Endothelial cell of umbilical vein (primary cell): ENCODE results near the gene FLRT2. TPM values are rescaled to one million over a fixed set of nuclear protein-coding genes. Genes with fewer than 3 reads are reported as not detected.

Experiments used
- BruUV-seq: library from RNA; stranded (reverse); fragments of 400-500 nt; replicated peaks from 2 replicates; lab custom pipeline; 2021; lab: Mats Ljungman, UMichigan
- CTCF ChIA-PET: fragments of 300-600, 350-600 bp; sonication (Branson Sonifier 250); formaldehyde crosslinking; loops from one replicate; lab custom pipeline; 2021; ENCODE audit warnings: antibody characterized with exemption, inconsistent platforms; lab: Charles Lee
- POLR2A ChIA-PET: fragments of 300-600, 350-600 bp; sonication (Branson Sonifier 250); formaldehyde crosslinking; loops from one replicate; lab custom pipeline; 2021; ENCODE audit warnings: antibody characterized with exemption, inconsistent platforms; lab: Charles Lee
- DNase-seq: peaks from one replicate; pipeline ENCODE4 v3.0.0-alpha.2; 2011; ENCODE audit warnings: low read depth, low spot score
- FAIRE-seq: peaks from 2 replicates; lab custom pipeline; 2011; peaks lifted over from hg19 to GRCh38; lab: Jason Lieb, UNC
- H2AFZ ChIP-seq: 2 replicates; pipeline ENCODE4 v1.6.0; 2012; ENCODE audit warnings: low read depth, low read length, control low read depth, inconsistent platforms
- H3K27ac ChIP-seq: 2 replicates; pipeline ENCODE4 v1.5.1; 2011; ENCODE audit warnings: low read depth, mild to moderate bottlenecking, control low read depth, low read length, moderate library complexity; ENCODE audit not compliant: insufficient read depth
- H3K27me3 ChIP-seq, 2 experiments: 2 replicates each; pipeline versions ENCODE4 v1.6.0 to v1.6.1; 2011; ENCODE audit warnings: low read length in 2 of 2, mixed read lengths in 1 of 2; ENCODE audit not compliant: control insufficient read depth in 2 of 2, insufficient read depth in 2 of 2
- H3K36me3 ChIP-seq, 2 experiments: 2 replicates in 1 of 2; 3 replicates in 1 of 2; pipeline ENCODE4 v1.5.1; 2011; ENCODE audit warnings: low read length in 2 of 2, mild to moderate bottlenecking in 1 of 2, moderate library complexity in 1 of 2; ENCODE audit not compliant: control insufficient read depth in 2 of 2, insufficient read depth in 2 of 2; ENCODE audit errors: extremely low read depth in 1 of 2
- H3K4me1 ChIP-seq: 3 replicates; pipeline ENCODE4 v1.5.1; 2011; ENCODE audit warnings: mild to moderate bottlenecking, low read length; ENCODE audit not compliant: control insufficient read depth, insufficient read depth; ENCODE audit errors: extremely low read depth
- H3K4me2 ChIP-seq: 2 replicates; pipeline ENCODE4 v1.6.1; 2011; ENCODE audit warnings: low read length, control low read depth, mixed read lengths; ENCODE audit not compliant: insufficient read depth
- H3K4me3 ChIP-seq, 3 experiments: fragments of 200-600 bp in 1 of 3; sonication (generic), shearing (Covaris generic) in 1 of 3; replicated peaks in 1 of 3; 2 replicates each; pipeline ENCODE4 v1.5.1; 2011 to 2016; ENCODE audit warnings: control low read depth in 3 of 3, low read length in 3 of 3, mild to moderate bottlenecking in 2 of 3, inconsistent platforms in 1 of 3, low read depth in 1 of 3, moderate library complexity in 1 of 3; ENCODE audit not compliant: insufficient read depth in 1 of 3
- H3K79me2 ChIP-seq: 2 replicates; pipeline ENCODE4 v1.6.0; 2012; ENCODE audit warnings: low read length, inconsistent platforms; ENCODE audit not compliant: control insufficient read depth, insufficient read depth
- H3K9ac ChIP-seq: replicated peaks from 2 replicates; pipeline ENCODE3; 2011; ENCODE audit warnings: low read length, control low read depth; ENCODE audit not compliant: insufficient read depth; ENCODE audit errors: extremely low read depth
- H3K9me1 ChIP-seq: replicated peaks from 3 replicates; pipeline ENCODE4 v1.6.0; 2011; ENCODE audit warnings: mild to moderate bottlenecking, low read length; ENCODE audit not compliant: control insufficient read depth, insufficient read depth; ENCODE audit errors: extremely low read depth
- H3K9me3 ChIP-seq: replicated peaks from 2 replicates; pipeline ENCODE4 v1.5.1; 2012; ENCODE audit warnings: low read length, inconsistent platforms; ENCODE audit not compliant: control insufficient read depth, insufficient read depth
- H4K20me1 ChIP-seq: replicated peaks from 2 replicates; pipeline ENCODE3; 2011; ENCODE audit warnings: mild to moderate bottlenecking, low read length; ENCODE audit not compliant: control insufficient read depth, insufficient read depth; ENCODE audit errors: extremely low read depth
- EZH2 ChIP-seq: IDR thresholded peaks from 2 replicates; pipeline ENCODE4 v1.6.1; 2012; ENCODE audit warnings: borderline replicate concordance, low read depth, mild to moderate bottlenecking, moderate library complexity, low read length, inconsistent platforms; ENCODE audit not compliant: severe bottlenecking
- GATA2 ChIP-seq: IDR thresholded peaks from 2 replicates; pipeline ENCODE4 v1.7.0; 2011; ENCODE audit warnings: low read depth, mild to moderate bottlenecking, moderate library complexity, mixed read lengths, low read length; ENCODE audit not compliant: insufficient read length, insufficient read depth
- JUN ChIP-seq: IDR thresholded peaks from 2 replicates; pipeline ENCODE4 v1.6.1; 2011; ENCODE audit warnings: borderline replicate concordance, low read depth; ENCODE audit not compliant: insufficient read length, insufficient read depth
- MYC ChIP-seq: IDR thresholded peaks from one replicate; pipeline ENCODE4 v1.6.1; 2011; ENCODE audit warnings: mild to moderate bottlenecking, low read depth, low read length
- POLR2A ChIP-seq: IDR thresholded peaks from 2 replicates; pipeline ENCODE4 v1.6.1; 2012; ENCODE audit warnings: low read depth, mild to moderate bottlenecking, control low read depth, low read length
- dilution Hi-C: fragments of 300-500 bp; cut with MboI; formaldehyde crosslinking; loops from one replicate; pipeline ENCODE4 v1.15.0; 2019; ENCODE audit warnings: low sequenced_read_pairs; ENCODE audit not compliant: extremely low pct_ligation_motif_present
- intact Hi-C: fragments of 100-400 bp; cut with micrococcal nuclease; formaldehyde crosslinking; loops from one replicate; pipeline ENCODE4 v1.10.0; 2022
- polyA plus RNA-seq, 4 experiments: library from polyadenylated mRNA; depleted of rRNA in 3 of 4; stranded (reverse) in 3 of 4; unstranded in 1 of 4; fragments of >200 nt; gene quantifications; 2 replicates each; pipeline versions ENCODE4 v1.2.1 to v1.2.3, GENCODE V29; 2011 to 2012; ENCODE audit warnings: missing spikeins in 1 of 4
- total RNA-seq: library from RNA; stranded (reverse); gene quantifications from 2 replicates; pipeline ENCODE4 v1.2.3, GENCODE V29; 2021
- TF ChIP-seq, protein P1 (sequence below): IDR thresholded peaks from 2 replicates; pipeline ENCODE4 v1.6.1; 2011; ENCODE audit not compliant: insufficient read depth, insufficient read length

FLRT2 gene
- total and polyA plus RNA-seq, 2 donors (not counting 3 experiments of a cell fraction or from before 2014, with no cell fraction given): 202 to 229 TPM

DNA sequence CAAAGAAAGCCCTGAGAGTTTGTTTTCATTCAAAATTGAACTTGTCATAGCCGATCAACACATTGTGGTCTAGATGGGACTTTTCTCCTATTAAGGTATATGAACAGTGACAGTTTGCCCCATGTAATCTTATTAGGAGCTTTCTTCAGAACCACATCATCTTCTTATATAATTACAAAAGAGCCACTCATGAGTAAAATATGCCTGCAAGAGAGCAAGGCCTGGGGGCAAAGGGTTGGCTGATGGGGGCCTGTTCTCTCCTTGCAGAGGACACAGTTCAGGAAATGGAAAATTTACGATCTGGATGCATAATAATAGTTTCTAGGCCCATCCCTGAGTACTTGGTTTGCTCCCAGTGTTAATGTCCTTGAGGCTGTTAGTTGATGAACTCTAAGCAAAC lies 87.8 kb downstream of the FLRT2 start:
- DNase-seq (no peak), FAIRE-seq (no peak)
- CTCF ChIA-PET: no interaction called here
- Histone ChIP-seq H2AFZ (no peak overlapping the region), H3K4me2 (no peak overlapping the region), H3K27ac (no peak overlapping the region), H3K4me3 (no peak overlapping the region), H3K79me2 (no peaks in the 10 kb centered on the region), H3K9me1 (peaks cover 2% of the 10 kb centered on the region), H3K9me3 (no peaks in the 10 kb centered on the region), H3K27me3 (no peaks in the 10 kb centered on the region), H3K36me3 (peaks cover 11 to 27% of the 10 kb centered on the region in 2 experiments), H3K9ac (no peak overlapping the region), H3K4me1 (no peaks in the 10 kb centered on the region), H4K20me1 (peaks cover 13% of the 10 kb centered on the region)
- TF ChIP-seq POLR2A (no peak), GATA2 (no peak), EZH2 (no peak), MYC (no peak)
- no TSS peak for BruUV-seq
- intact Hi-C loops (no loop called here), dilution Hi-C loops (no loop called here)
- POLR2A ChIA-PET: no interaction called here

DNA sequence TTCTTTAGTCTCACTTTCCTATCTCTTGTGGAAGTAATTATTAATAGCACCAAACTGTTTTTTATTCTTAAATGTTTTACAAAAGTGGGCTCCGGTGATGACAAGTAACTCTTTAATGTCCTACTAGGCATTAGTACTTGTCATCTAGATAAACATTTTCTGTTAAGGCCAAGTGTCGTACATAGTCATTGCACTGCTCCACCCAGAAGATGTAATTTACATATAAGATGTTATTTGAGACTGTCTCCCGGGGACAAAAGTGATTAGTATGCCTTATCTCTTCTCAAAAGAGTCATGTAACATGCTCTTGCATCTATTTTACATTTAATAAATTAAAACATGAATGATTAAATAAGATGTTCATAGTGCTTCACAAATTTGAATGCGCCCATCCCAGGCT lies 88.4 kb downstream of the FLRT2 start:
- ChIA-PET POLR2A (no interaction called here), CTCF (no interaction called here)
- peaks cover 2% of the 10 kb centered on the region for H3K9me1 ChIP-seq
- no peak for DNase-seq
- H3K27ac ChIP-seq: no peak overlapping the region
- H3K27me3 ChIP-seq: no peaks in the 10 kb centered on the region
- no peak overlapping the region for H2AFZ ChIP-seq
- H3K9ac ChIP-seq: no peak overlapping the region
- no peak for FAIRE-seq
- no TSS peak for BruUV-seq
- H3K79me2 ChIP-seq: no peaks in the 10 kb centered on the region
- H3K4me2 ChIP-seq: no peak overlapping the region
- no peaks in the 10 kb centered on the region for H3K9me3 ChIP-seq
- dilution Hi-C loops: no loop called here
- peaks cover 13% of the 10 kb centered on the region for H4K20me1 ChIP-seq
- H3K4me1 ChIP-seq: no peaks in the 10 kb centered on the region
- TF ChIP-seq, protein P1, sequence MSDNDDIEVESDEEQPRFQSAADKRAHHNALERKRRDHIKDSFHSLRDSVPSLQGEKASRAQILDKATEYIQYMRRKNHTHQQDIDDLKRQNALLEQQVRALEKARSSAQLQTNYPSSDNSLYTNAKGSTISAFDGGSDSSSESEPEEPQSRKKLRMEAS: no peak
- no peak for TF ChIP-seq POLR2A
- TF ChIP-seq JUN: no peak
- TF ChIP-seq EZH2: no peak
- H3K36me3 ChIP-seq: peaks cover 17 to 33% of the 10 kb centered on the region in 2 experiments
- no peak overlapping the region for H3K4me3 ChIP-seq
- intact Hi-C loops: no loop called here
